HCT116 (cell line): ENCODE results near the gene PKN3. TPM values are rescaled to one million over a fixed set of nuclear protein-coding genes. Genes with fewer than 3 reads are reported as not detected.

Experiments used
- ATAC-seq: fragments of 200-7000 bp; cut with Tn5 transposase; 2 replicates; pipeline ENCODE4 v1.9.1; 2020; ENCODE audit warnings: mild to moderate bottlenecking, moderate library complexity
- BruUV-seq: library from RNA; stranded (reverse); fragments of 400-500 nt; replicated peaks from 2 replicates; lab custom pipeline; 2021; lab: Mats Ljungman, UMichigan
- CTCF ChIA-PET: fragments of 300-600 bp; sonication (Branson Sonifier 250); formaldehyde crosslinking; loops from one replicate; lab custom pipeline; 2021; ENCODE audit warnings: antibody characterized with exemption; lab: Charles Lee
- POLR2A ChIA-PET: fragments of 300-600, 350-600 bp; sonication (Branson Sonifier 250); formaldehyde crosslinking; loops from one replicate; lab custom pipeline; 2021; ENCODE audit warnings: antibody characterized with exemption; lab: Charles Lee
- RAD21 ChIA-PET, 2 experiments: fragments of 300-600 bp; sonication (Branson Sonifier 250); formaldehyde crosslinking; loops; one replicate each; lab custom pipeline; 2023; ENCODE audit warnings: low total read pairs in 2 of 2; ENCODE audit not compliant: uncharacterized antibody in 2 of 2, unreplicated experiment in 2 of 2, low non-redundant PET in 1 of 2; lab: Charles Lee
- DNase-seq: peaks from one replicate; pipeline ENCODE4 v3.0.0-alpha.2; 2010; ENCODE audit warnings: low read depth, low spot score
- H2AFZ ChIP-seq: fragments of 200-600 bp; shearing (Covaris generic), sonication (generic); 2 replicates; pipeline ENCODE4 v1.6.1; 2017; ENCODE audit warnings: low read depth, mixed run types, mixed read lengths, antibody characterized with exemption, low read length; ENCODE audit not compliant: poor library complexity, severe bottlenecking
- H3K27ac ChIP-seq: 2 replicates; pipeline ENCODE4 v1.5.1; 2012; ENCODE audit warnings: low read depth, low read length
- H3K27me3 ChIP-seq: fragments of 200-600 bp; sonication (generic); 2 replicates; pipeline ENCODE4 v1.6.1; 2016; ENCODE audit warnings: mixed run types, low read length, mixed read lengths; ENCODE audit not compliant: insufficient read depth
- H3K36me3 ChIP-seq, 2 experiments: fragments of 200-500 bp in 1 of 2; fragments of 200-600 bp in 1 of 2; sonication (Bioruptor generic) in 1 of 2; sonication (generic) in 1 of 2; 2 replicates each; pipeline versions ENCODE4 v1.5.1 to v1.6.1; 2014 to 2016; ENCODE audit warnings: low read length in 2 of 2, inconsistent platforms in 1 of 2, mixed read lengths in 1 of 2, mixed run types in 1 of 2; ENCODE audit not compliant: insufficient read depth in 2 of 2, control insufficient read depth in 1 of 2
- H3K4me1 ChIP-seq, 2 experiments: fragments of 200-600 bp in 1 of 2; sonication (generic) in 1 of 2; 2 replicates each; pipeline versions ENCODE4 v1.5.1 to v1.6.1; 2012 to 2017; ENCODE audit warnings: low read length in 2 of 2, inconsistent platforms in 1 of 2, mild to moderate bottlenecking in 1 of 2, mixed read lengths in 1 of 2, mixed run types in 1 of 2, moderate library complexity in 1 of 2; ENCODE audit not compliant: insufficient read depth in 2 of 2, control insufficient read depth in 1 of 2
- H3K4me2 ChIP-seq: fragments of 200-600 bp; sonication (generic); 2 replicates; pipeline ENCODE4 v1.6.1; 2017; ENCODE audit warnings: mixed run types, low read length, mixed read lengths
- H3K4me3 ChIP-seq, 2 experiments: fragments of 200-600 bp in 1 of 2; sonication (generic) in 1 of 2; replicated peaks in 1 of 2; 2 replicates each; pipeline ENCODE4 v1.5.1; 2011 to 2016; ENCODE audit warnings: low read length in 2 of 2, control low read depth in 1 of 2, low read depth in 1 of 2, mild to moderate bottlenecking in 1 of 2, mixed read lengths in 1 of 2, mixed run types in 1 of 2
- H3K79me2 ChIP-seq: fragments of 200-600 bp; sonication (generic); 2 replicates; pipeline ENCODE4 v1.6.1; 2017; ENCODE audit warnings: mild to moderate bottlenecking, mixed run types, low read length, moderate library complexity, mixed read lengths; ENCODE audit not compliant: insufficient read depth
- H3K9ac ChIP-seq: fragments of 200-600 bp; sonication (generic); 2 replicates; pipeline ENCODE4 v1.6.1; 2016; ENCODE audit warnings: low read length, mixed read lengths
- H3K9me2 ChIP-seq: fragments of 200-600 bp; sonication (generic), shearing (Covaris generic); 2 replicates; pipeline ENCODE4 v1.6.1; 2017; ENCODE audit warnings: mixed run types, mild to moderate bottlenecking, moderate library complexity; ENCODE audit not compliant: insufficient read depth
- H3K9me3 ChIP-seq, 2 experiments: fragments of 200-500 bp in 1 of 2; fragments of 200-600 bp in 1 of 2; sonication (Bioruptor generic) in 1 of 2; sonication (generic) in 1 of 2; 2 replicates each; pipeline ENCODE4 v1.6.1; 2014 to 2017; ENCODE audit warnings: low read length in 2 of 2, mixed read lengths in 2 of 2, inconsistent platforms in 1 of 2, low read depth in 1 of 2, mild to moderate bottlenecking in 1 of 2, mixed run types in 1 of 2, moderate library complexity in 1 of 2; ENCODE audit not compliant: control insufficient read depth in 1 of 2, insufficient read depth in 1 of 2
- H4K20me1 ChIP-seq: fragments of 200-600 bp; sonication (generic), shearing (Covaris generic); 2 replicates; pipeline ENCODE4 v1.6.1; 2017; ENCODE audit warnings: mixed run types, mild to moderate bottlenecking, moderate library complexity; ENCODE audit not compliant: insufficient read depth
- CEBPB ChIP-seq: IDR thresholded peaks from 2 replicates; pipeline ENCODE4 v1.6.1; 2012; ENCODE audit warnings: low read depth
- ELF1 ChIP-seq: IDR thresholded peaks from 2 replicates; pipeline ENCODE4 v1.6.1; 2012; ENCODE audit warnings: low read depth, borderline replicate concordance
- FOSL1 ChIP-seq: IDR thresholded peaks from 2 replicates; pipeline ENCODE4 v1.6.1; 2012; ENCODE audit warnings: low read depth
- POLR2AphosphoS5 ChIP-seq: IDR thresholded peaks from 2 replicates; pipeline ENCODE4 v1.6.1; 2011; ENCODE audit warnings: mild to moderate bottlenecking, low read depth, low read length, moderate library complexity
- RAD21 ChIP-seq: IDR thresholded peaks from 2 replicates; pipeline ENCODE4 v1.6.1; 2012; ENCODE audit warnings: low read depth, mild to moderate bottlenecking
- REST ChIP-seq: IDR thresholded peaks from 2 replicates; pipeline ENCODE4 v1.6.1; 2012; ENCODE audit warnings: low read depth
- ZBTB33 ChIP-seq: IDR thresholded peaks from 2 replicates; pipeline ENCODE4 v1.6.1; 2011; ENCODE audit warnings: mild to moderate bottlenecking, low read length, moderate library complexity; ENCODE audit not compliant: insufficient replicate concordance; ENCODE audit errors: extremely low read depth
- ZNF274 ChIP-seq: fragments of 200-500 bp; sonication (Bioruptor generic); IDR thresholded peaks from 2 replicates; pipeline ENCODE4 v1.6.1; 2014; ENCODE audit warnings: mild to moderate bottlenecking, low read depth, low read length, inconsistent platforms
- intact Hi-C: fragments of 100-400 bp; cut with micrococcal nuclease; formaldehyde crosslinking; loops from 2 replicates; pipeline ENCODE4 v1.10.0; 2022
- total RNA-seq: library from RNA; stranded (reverse); gene quantifications from one replicate; pipeline ENCODE4 v1.2.1, GENCODE V29; 2021; ENCODE audit not compliant: unreplicated experiment
- TF ChIP-seq, protein P1 (sequence below), 3 experiments: fragments of 200-600 bp in 1 of 3; sonication (generic) in 1 of 3; IDR thresholded peaks in 2 of 3; conservative IDR thresholded peaks in 1 of 3; 2 replicates each; pipeline ENCODE4 v1.5.1; 2012 to 2017; ENCODE audit warnings: low read depth in 2 of 3, low read length in 2 of 3, antibody characterized with exemption in 1 of 3, borderline replicate concordance in 1 of 3, control low read depth in 1 of 3, mild to moderate bottlenecking in 1 of 3, mixed read lengths in 1 of 3, mixed run types in 1 of 3, moderate library complexity in 1 of 3; ENCODE audit not compliant: insufficient read depth in 1 of 3

The PKN3 gene
- total RNA-seq, 1 experiment from 2014 or later, result 37.9 TPM

- TF ChIP-seq REST, result no peak
- TF ChIP-seq POLR2AphosphoS5, result peak; percentile 45
- TF ChIP-seq, protein P1, sequence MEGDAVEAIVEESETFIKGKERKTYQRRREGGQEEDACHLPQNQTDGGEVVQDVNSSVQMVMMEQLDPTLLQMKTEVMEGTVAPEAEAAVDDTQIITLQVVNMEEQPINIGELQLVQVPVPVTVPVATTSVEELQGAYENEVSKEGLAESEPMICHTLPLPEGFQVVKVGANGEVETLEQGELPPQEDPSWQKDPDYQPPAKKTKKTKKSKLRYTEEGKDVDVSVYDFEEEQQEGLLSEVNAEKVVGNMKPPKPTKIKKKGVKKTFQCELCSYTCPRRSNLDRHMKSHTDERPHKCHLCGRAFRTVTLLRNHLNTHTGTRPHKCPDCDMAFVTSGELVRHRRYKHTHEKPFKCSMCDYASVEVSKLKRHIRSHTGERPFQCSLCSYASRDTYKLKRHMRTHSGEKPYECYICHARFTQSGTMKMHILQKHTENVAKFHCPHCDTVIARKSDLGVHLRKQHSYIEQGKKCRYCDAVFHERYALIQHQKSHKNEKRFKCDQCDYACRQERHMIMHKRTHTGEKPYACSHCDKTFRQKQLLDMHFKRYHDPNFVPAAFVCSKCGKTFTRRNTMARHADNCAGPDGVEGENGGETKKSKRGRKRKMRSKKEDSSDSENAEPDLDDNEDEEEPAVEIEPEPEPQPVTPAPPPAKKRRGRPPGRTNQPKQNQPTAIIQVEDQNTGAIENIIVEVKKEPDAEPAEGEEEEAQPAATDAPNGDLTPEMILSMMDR (IDR thresholded peaks at IDR 0.05 in 2 of 3, conservative IDR thresholded peaks at IDR 0.05 in 1 of 3; ENCODE audit: borderline replicate concordance in 1 of 3, insufficient read depth in 1 of 3, low read depth in 2 of 3, low read length in 2 of 3), result peak in 2 of 3 experiments; percentile 90 to 92; a peak in 4 of 6 replicates
- no peak for TF ChIP-seq ELF1
- no peak for TF ChIP-seq ZNF274
- TF ChIP-seq, all 23 proteins: peak for 3
Measured at GRCh38 chr9:128733256-128733655, 31.0 kb downstream of the PKN3 start (continued).

GRCh38 chr9:128735373-128735772 is 33.1 kb downstream of the PKN3 start:
- H2AFZ ChIP-seq, result no peak overlapping the region
- TF ChIP-seq ZBTB33 (no peak), RAD21 (no peak), CEBPB (no peak), FOSL1 (no peak), ZNF274 (no peak)
- peaks cover 0 to 10% of the 10 kb centered on the region in 2 experiments; a peak in 1 of 4 replicates for H3K4me1 ChIP-seq
- H3K27ac ChIP-seq, result no peak overlapping the region
- ChIA-PET RAD21 (no interaction called here), CTCF (interaction anchor here (1.5 kb wide), 1 partner anchor 11 kb away, joined by 4 read pairs; the partner anchor contains the start of gene ZDHHC12), POLR2A (interaction anchor here (0.5 to 0.7 kb wide), 2 partner anchors 82 to 83 kb away, joined by 3 to 4 read pairs; partner anchors contain the start of gene ENDOG)
- no peak overlapping the region for H3K9ac ChIP-seq
- ATAC-seq (no peak), DNase-seq (no peak)
- H3K9me2 ChIP-seq, result no peaks in the 10 kb centered on the region
- H3K36me3 ChIP-seq, result no peaks in the 10 kb centered on the region
- H3K27me3 ChIP-seq, result no peaks in the 10 kb centered on the region
- BruUV-seq, result no TSS peak
- intact Hi-C loops, result no loop called here
- H3K4me2 ChIP-seq, result no peak overlapping the region
- no peaks in the 10 kb centered on the region for H3K79me2 ChIP-seq
- H4K20me1 ChIP-seq, result no peaks in the 10 kb centered on the region
- no peaks in the 10 kb centered on the region for H3K9me3 ChIP-seq
- H3K4me3 ChIP-seq, result no peak overlapping the region
